SU-DHL-6 (cell line): Measurements from ENCODE around the gene ZNF10.

Experiments used
- H2AFZ ChIP-seq: fragments of 200-600 bp; sonication (generic); 2 replicates; pipeline ENCODE4 v1.6.1; 2014; ENCODE audit warnings: low read depth, mild to moderate bottlenecking, moderate library complexity, mixed read lengths, antibody characterized with exemption, low read length; ENCODE audit not compliant: severe bottlenecking
- H3F3A ChIP-seq: fragments of 200-600 bp; shearing (Covaris generic); 2 replicates; pipeline ENCODE4 v1.6.0; 2016; ENCODE audit warnings: antibody characterized with exemption, mild to moderate bottlenecking; ENCODE audit not compliant: insufficient read depth
- H3K27ac ChIP-seq: fragments of 200-600 bp; sonication (generic); 2 replicates; pipeline ENCODE4 v1.5.1; 2016; ENCODE audit warnings: low read depth, mild to moderate bottlenecking, low read length, moderate library complexity, mixed read lengths
- H3K27me3 ChIP-seq: fragments of 200-600 bp; sonication (generic), shearing (Covaris generic); 2 replicates; pipeline ENCODE4 v1.6.0; 2014; ENCODE audit warnings: mild to moderate bottlenecking, low read length
- H3K36me3 ChIP-seq: fragments of 200-600 bp; sonication (generic); 2 replicates; pipeline ENCODE4 v1.6.1; 2014; ENCODE audit warnings: mild to moderate bottlenecking, low read length, mixed read lengths
- H3K4me2 ChIP-seq: fragments of 300-600, 200-600 bp; shearing (Covaris generic), sonication (generic); 2 replicates; pipeline ENCODE4 v1.6.0; 2014; ENCODE audit warnings: low read length, low read depth, mild to moderate bottlenecking; ENCODE audit not compliant: poor library complexity, severe bottlenecking
- H3K4me3 ChIP-seq: fragments of 200-600 bp; sonication (generic); 2 replicates; pipeline ENCODE4 v1.5.1; 2014; ENCODE audit warnings: antibody characterized with exemption, low read length, mild to moderate bottlenecking, mixed read lengths; ENCODE audit not compliant: insufficient read depth, poor library complexity, severe bottlenecking
- H3K79me2 ChIP-seq: fragments of 200-600 bp; sonication (generic); 2 replicates; pipeline ENCODE4 v1.6.1; 2014; ENCODE audit warnings: mild to moderate bottlenecking, low read length, moderate library complexity; ENCODE audit not compliant: insufficient read depth
- H3K9ac ChIP-seq: fragments of 200-600 bp; sonication (generic); 2 replicates; pipeline ENCODE4 v1.7.0; 2014; ENCODE audit warnings: mild to moderate bottlenecking, low read length
- H3K9me2 ChIP-seq: fragments of 200-600 bp; sonication (generic); replicated peaks from 2 replicates; pipeline ENCODE4 v1.6.1; 2014; ENCODE audit warnings: low read length; ENCODE audit not compliant: insufficient read depth
- H3K9me3 ChIP-seq: fragments of 200-600 bp; sonication (generic); 2 replicates; pipeline ENCODE4 v1.6.1; 2014; ENCODE audit warnings: low read length, mixed read lengths; ENCODE audit not compliant: insufficient read depth
- H4K20me1 ChIP-seq: fragments of 200-600 bp; sonication (generic); 2 replicates; pipeline ENCODE4 v1.6.1; 2014; ENCODE audit warnings: low read depth, mild to moderate bottlenecking, antibody characterized with exemption, low read length, moderate library complexity, mixed read lengths
- CTCF ChIP-seq: fragments of 200-600 bp; sonication (generic); IDR thresholded peaks from one replicate; pipeline ENCODE4 v1.5.1; 2017; ENCODE audit warnings: antibody characterized with exemption, mild to moderate bottlenecking, low read length, moderate library complexity; ENCODE audit not compliant: insufficient read depth, poor library complexity, severe bottlenecking
- EZH2phosphoT487 ChIP-seq: fragments of 200-600 bp; sonication (generic), shearing (Covaris generic); conservative IDR thresholded peaks from 2 replicates; pipeline ENCODE4 v1.6.1; 2018; ENCODE audit warnings: mild to moderate bottlenecking, antibody characterized with exemption, low read length, moderate library complexity, mixed read lengths

The ZNF10 gene

GRCh38 chr12:133145981-133146380 is 15.6 kb downstream of the ZNF10 start:
- TF ChIP-seq EZH2phosphoT487 (no peak), CTCF (no peak)
- Histone ChIP-seq H3K9ac (no peak overlapping the region), H3F3A (no peaks in the 10 kb centered on the region; the same call in 1 of the 2 replicates), H3K27me3 (no peaks in the 10 kb centered on the region), H3K27ac (no peak overlapping the region), H3K36me3 (peaks cover 55% of the 10 kb centered on the region), H2AFZ (no peak overlapping the region), H3K9me2 (no peaks in the 10 kb centered on the region), H3K4me2 (no peak overlapping the region), H3K4me3 (no peak overlapping the region), H3K9me3 (peaks cover 50% of the 10 kb centered on the region; the same call in 1 of the 2 replicates), H4K20me1 (no peaks in the 10 kb centered on the region), H3K79me2 (no peaks in the 10 kb centered on the region)

DNA sequence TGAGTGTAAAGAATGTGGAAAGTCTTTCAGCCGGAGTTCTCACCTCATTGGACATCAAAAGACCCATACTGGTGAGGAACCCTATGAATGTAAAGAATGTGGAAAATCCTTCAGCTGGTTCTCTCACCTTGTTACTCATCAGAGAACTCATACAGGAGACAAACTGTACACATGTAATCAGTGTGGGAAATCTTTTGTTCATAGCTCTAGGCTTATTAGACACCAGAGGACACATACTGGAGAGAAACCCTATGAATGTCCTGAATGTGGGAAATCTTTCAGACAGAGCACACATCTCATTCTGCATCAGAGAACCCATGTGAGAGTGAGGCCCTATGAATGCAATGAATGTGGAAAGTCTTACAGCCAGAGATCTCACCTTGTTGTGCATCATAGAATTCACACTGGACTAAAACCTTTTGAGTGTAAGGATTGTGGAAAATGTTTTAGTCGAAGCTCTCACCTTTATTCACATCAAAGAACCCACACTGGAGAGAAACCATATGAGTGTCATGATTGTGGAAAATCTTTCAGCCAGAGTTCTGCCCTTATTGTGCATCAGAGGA is 25.8 kb downstream of the ZNF10 start:
- Histone ChIP-seq H3K27me3 (no peaks in the 10 kb centered on the region), H2AFZ (no peak overlapping the region), H3F3A (no peaks in the 10 kb centered on the region), H3K9me3 (peaks cover 69% of the 10 kb centered on the region; the same call in 1 of the 2 replicates), H3K79me2 (no peaks in the 10 kb centered on the region), H3K9me2 (no peaks in the 10 kb centered on the region), H3K4me2 (no peak overlapping the region), H3K4me3 (no peak overlapping the region), H3K9ac (no peak overlapping the region), H3K36me3 (peaks cover 71% of the 10 kb centered on the region), H4K20me1 (no peaks in the 10 kb centered on the region), H3K27ac (no peak overlapping the region)
- no peak for TF ChIP-seq EZH2phosphoT487
- no peak for TF ChIP-seq CTCF

DNA sequence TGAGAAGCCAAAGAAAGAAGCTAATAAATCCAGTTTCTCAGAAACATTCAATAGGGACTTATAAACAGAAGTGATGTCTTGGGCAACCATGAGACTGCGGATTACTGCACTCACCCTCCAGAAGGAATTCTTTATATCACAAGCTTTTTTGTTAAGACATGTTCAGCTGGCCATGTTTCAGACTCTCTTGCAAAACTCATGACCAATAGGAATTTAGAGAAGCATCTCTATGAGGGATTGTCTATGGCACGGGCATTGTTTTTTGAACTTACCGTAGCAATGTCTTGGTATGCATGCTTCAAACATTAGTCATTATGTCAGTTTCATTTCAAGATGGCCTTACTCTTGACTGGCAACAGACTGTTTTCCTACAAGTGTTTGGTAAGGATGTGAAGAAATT is 35.3 kb downstream of the ZNF10 start:
- no peaks in the 10 kb centered on the region for H3K79me2 ChIP-seq
- no peaks in the 10 kb centered on the region for H4K20me1 ChIP-seq
- no peaks in the 10 kb centered on the region for H3K9me2 ChIP-seq
- H3K36me3 ChIP-seq = no peaks in the 10 kb centered on the region
- H3K9ac ChIP-seq = no peak overlapping the region
- H3K4me3 ChIP-seq = no peak overlapping the region
- peaks cover 49% of the 10 kb centered on the region for H3K9me3 ChIP-seq
- H3K4me2 ChIP-seq = no peak overlapping the region
- H3K27ac ChIP-seq = no peak overlapping the region
- no peaks in the 10 kb centered on the region for H3F3A ChIP-seq
- no peak overlapping the region for H2AFZ ChIP-seq
- H3K27me3 ChIP-seq = no peaks in the 10 kb centered on the region
- TF ChIP-seq CTCF (no peak), EZH2phosphoT487 (no peak)
